ENCODE measurements around the gene PADI4. TPM values are rescaled to one million over a fixed set of nuclear protein-coding genes. Genes with fewer than 3 reads are reported as not detected.
A peak's percentile ranks its signal among the peaks of the same experiment; 100 is the strongest.

The PADI4 gene
- total and polyA plus RNA-seq, 2 of the 8 experiments (the other 6 are each of a cell fraction or from before 2014, with no cell fraction given): 0.29 TPM; not detected in 1

- POLR2A ChIA-PET (ENCODE audit: partially characterized antibody): interaction anchor here (1.2 to 10.0 kb wide), 3 partner anchors 11 to 35 kb away, joined by 3 to 116 read pairs (median 7); partner anchors contain the start of gene RCC2
- Histone ChIP-seq H3K79me1 (ENCODE audit: low read depth, low read length) (no peaks in the 10 kb centered on the region; the same call in 1 of the 2 replicates), H3K14ac (ENCODE audit: insufficient read length) (no peak overlapping the region), H3K4me1 (replicated peaks in 1 of 4; ENCODE audit: control insufficient read depth in 3 of 4, insufficient read depth in 4 of 4, low read length in 3 of 4) (peaks cover 0 to 10% (median 4%) of the 10 kb centered on the region in 4 experiments; a peak in 4 of 7 replicates), H3K23ac (ENCODE audit: insufficient read length) (no peak overlapping the region), H3K56ac (replicated peaks; ENCODE audit: insufficient read length, low read depth, low read length) (no peak overlapping the region), H4K5ac (ENCODE audit: insufficient read length, low read depth, low read length) (no peak overlapping the region), H3K9me3 (ENCODE audit: insufficient read depth in 2 of 2, low read depth in 1 of 2, low read length in 1 of 2) (no peaks in the 10 kb centered on the region), H3K27ac (ENCODE audit: low read depth, low read length) (no peak overlapping the region), H2BK20ac (ENCODE audit: low read length) (0 out of 2 replicates have a peak overlapping the region, but pooled peaks have one; percentile 9), H3K4me3 (ENCODE audit: extremely low read depth in 1 of 4, insufficient read depth in 2 of 4, low read depth in 3 of 4, low read length in 4 of 4) (no peak overlapping the region), H3K27me3 (replicated peaks in 1 of 4; ENCODE audit: control insufficient read depth in 3 of 4, extremely low read depth in 1 of 4, insufficient read depth in 3 of 4, low read length in 3 of 4) (no peaks in the 10 kb centered on the region; a peak in 1 of 7 replicates), H4K20me1 (replicated peaks in 1 of 2; ENCODE audit: control insufficient read depth in 1 of 2, insufficient read depth in 2 of 2, low read length in 2 of 2) (peaks cover 1 to 2% of the 10 kb centered on the region in 2 experiments), H3K23me2 (ENCODE audit: low read depth, low read length) (no peaks in the 10 kb centered on the region), H4K8ac (ENCODE audit: extremely low read depth, insufficient read depth, low read length) (no peak overlapping the region; the same call in 1 of the 2 replicates), H3K4me2 (ENCODE audit: insufficient read depth in 1 of 2, low read depth in 2 of 2, low read length in 2 of 2) (no peak overlapping the region), H2BK5ac (ENCODE audit: low read depth, low read length) (no peak overlapping the region), H3K36me3 (ENCODE audit: control insufficient read depth in 2 of 4, insufficient read depth in 4 of 4, low read length in 3 of 4) (peaks cover 0 to under 1% (median 0%) of the 10 kb centered on the region in 4 experiments; a peak in 2 of 8 replicates), H3K79me2 (ENCODE audit: control insufficient read depth in 1 of 2, insufficient read depth in 2 of 2, low read length in 2 of 2) (no peaks in the 10 kb centered on the region), H2AK5ac (ENCODE audit: low read depth, low read length) (no peak overlapping the region; the same call in 1 of the 2 replicates), H3K9ac (replicated peaks in 1 of 4; ENCODE audit: extremely low read depth in 1 of 4, low read depth in 3 of 4, low read length in 3 of 4) (no peak overlapping the region), H3K18ac (ENCODE audit: extremely low read depth, low read length) (no peak overlapping the region), H4K91ac (replicated peaks; ENCODE audit: insufficient read length, low read length) (no peak overlapping the region), H2BK120ac (replicated peaks; ENCODE audit: low read depth, low read length) (no peak overlapping the region), H2BK12ac (ENCODE audit: low read depth, low read length) (no peak overlapping the region), H2BK15ac (ENCODE audit: low read length) (no peak overlapping the region), H3K4ac (replicated peaks; ENCODE audit: insufficient read length, low read depth, low read length) (no peak overlapping the region), H2AFZ (ENCODE audit: low read length) (no peak overlapping the region)
- 78% methylated on average over 4 of the region's 4 CpGs; no CpG with 5 or more reads in 1 of the 2 experiments for WGBS, 2 experiments (ENCODE audit: extremely low coverage in 1 of 2, insufficient coverage in 1 of 2, insufficient read length in 1 of 2, insufficient replicate concordance in 2 of 2, low coverage in 1 of 2, low lambda C conversion rate in 2 of 2, missing lambda C conversion rate in 1 of 2)
- DNase-seq (ENCODE audit: low read depth in 1 of 2, low spot score in 2 of 2): no peak
- no peak for FAIRE-seq
- CTCF ChIA-PET (ENCODE audit: partially characterized antibody): interaction anchor here (1.0 to 5.2 kb wide), 16 partner anchors 8 to 341 kb away, joined by 3 to 19 read pairs (median 5); partner anchors contain the start of gene PADI6
- TF ChIP-seq ASH2L (IDR thresholded peaks at IDR 0.05; ENCODE audit: low read length) (no peak), YY1 (IDR thresholded peaks at IDR 0.05; ENCODE audit: low read depth, low read length) (no peak)
- TF ChIP-seq, protein P1, sequence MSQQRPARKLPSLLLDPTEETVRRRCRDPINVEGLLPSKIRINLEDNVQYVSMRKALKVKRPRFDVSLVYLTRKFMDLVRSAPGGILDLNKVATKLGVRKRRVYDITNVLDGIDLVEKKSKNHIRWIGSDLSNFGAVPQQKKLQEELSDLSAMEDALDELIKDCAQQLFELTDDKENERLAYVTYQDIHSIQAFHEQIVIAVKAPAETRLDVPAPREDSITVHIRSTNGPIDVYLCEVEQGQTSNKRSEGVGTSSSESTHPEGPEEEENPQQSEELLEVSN (IDR thresholded peaks at IDR 0.05): no peak
These were observed 93.8 kb downstream of the PADI4 start for GRCh38 chr1:17401841-17402240.

All from H1 (cell line).